GM12873 (cell line): ENCODE results near the gene MTHFD1.

ENCODE experiments used
- TF ChIP-seq, protein P1 (sequence below): IDR thresholded peaks from 2 replicates; pipeline ENCODE4 v1.5.1; 2012; ENCODE audit warnings: low read depth, mild to moderate bottlenecking, moderate library complexity, low read length, control low read depth; ENCODE audit not compliant: insufficient read depth; ENCODE audit errors: missing control alignments

MTHFD1 gene

DNA sequence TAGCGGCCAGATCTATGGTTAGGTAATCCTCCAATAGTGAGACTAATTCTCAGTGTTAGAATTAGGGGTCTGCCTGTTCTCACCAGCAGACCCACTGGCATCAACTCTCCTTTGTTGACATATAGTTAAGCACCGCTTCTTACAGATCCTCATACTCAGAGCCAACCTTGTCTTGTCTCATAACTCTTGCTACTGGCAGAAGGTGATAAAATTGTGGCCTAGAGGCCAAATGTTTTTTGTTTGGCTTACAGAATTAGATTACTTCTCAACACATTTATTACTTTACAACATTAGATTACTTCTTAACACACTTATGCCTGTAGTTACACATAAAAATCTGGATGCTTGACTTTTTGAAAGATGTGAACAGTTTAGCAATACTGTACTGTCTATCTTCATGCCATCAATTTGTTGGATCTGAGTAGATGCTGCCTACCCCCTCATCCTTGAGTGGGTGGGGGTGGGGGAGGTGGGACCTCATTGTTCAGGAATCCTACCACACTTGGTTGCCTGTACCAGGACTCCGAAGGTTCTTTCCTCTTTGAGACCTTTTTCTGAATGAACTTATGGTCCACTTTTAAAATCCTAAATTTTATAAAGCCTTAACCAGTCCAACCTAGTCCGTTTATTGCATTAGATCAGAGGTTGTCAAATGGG is 7.0 kb downstream of the MTHFD1 start:
- TF ChIP-seq, protein P1, sequence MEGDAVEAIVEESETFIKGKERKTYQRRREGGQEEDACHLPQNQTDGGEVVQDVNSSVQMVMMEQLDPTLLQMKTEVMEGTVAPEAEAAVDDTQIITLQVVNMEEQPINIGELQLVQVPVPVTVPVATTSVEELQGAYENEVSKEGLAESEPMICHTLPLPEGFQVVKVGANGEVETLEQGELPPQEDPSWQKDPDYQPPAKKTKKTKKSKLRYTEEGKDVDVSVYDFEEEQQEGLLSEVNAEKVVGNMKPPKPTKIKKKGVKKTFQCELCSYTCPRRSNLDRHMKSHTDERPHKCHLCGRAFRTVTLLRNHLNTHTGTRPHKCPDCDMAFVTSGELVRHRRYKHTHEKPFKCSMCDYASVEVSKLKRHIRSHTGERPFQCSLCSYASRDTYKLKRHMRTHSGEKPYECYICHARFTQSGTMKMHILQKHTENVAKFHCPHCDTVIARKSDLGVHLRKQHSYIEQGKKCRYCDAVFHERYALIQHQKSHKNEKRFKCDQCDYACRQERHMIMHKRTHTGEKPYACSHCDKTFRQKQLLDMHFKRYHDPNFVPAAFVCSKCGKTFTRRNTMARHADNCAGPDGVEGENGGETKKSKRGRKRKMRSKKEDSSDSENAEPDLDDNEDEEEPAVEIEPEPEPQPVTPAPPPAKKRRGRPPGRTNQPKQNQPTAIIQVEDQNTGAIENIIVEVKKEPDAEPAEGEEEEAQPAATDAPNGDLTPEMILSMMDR, result no peak

DNA sequence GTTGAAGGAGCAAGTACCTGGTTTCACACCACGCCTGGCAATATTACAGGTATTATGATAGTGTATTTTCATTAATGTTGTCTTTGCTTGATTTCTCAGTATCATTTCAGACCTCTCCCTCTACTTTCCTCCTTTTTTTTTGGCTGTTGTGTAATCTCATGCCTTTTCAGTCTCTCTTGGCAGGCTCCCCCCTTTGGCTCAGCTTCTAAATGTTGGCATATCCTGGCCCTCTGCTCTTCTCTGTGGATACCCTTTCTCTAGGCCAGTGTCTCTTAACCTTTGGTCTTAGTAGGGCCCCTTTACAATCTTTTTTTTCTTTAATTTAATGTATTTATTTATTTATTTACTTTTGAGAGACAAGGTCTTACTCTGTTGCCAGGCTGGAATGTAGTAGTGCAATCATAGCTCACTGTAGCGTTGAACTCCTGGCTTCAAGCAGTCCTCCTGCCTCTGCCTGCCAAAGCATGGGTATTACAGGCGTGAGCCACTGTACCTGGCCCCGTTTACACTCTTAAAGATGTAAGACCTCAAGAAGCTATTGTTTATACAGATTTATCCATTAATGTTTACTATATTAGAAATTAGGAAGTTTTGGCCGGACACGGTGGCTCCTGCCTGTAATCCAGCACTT is 12.8 kb downstream of the MTHFD1 start:
- TF ChIP-seq, protein P1, result no peak

DNA sequence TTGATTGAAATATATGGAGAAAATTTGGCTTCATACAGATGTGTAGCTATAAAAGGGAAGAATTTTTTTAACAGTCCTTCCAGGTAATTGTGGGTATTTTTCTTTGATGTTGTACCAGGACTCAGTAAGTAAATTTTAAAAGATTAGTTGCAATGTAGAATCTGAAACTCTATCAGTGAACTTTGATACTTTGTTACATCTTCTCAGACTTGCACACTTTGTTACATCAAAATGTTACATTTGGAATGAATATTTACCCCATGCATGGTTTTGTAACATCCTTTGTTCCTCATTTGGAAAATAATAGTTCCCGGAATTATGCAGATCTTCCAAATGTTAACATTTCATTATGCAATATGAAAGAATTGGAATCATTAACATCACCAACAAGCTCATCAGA is 13.8 kb downstream of the MTHFD1 start:
- TF ChIP-seq, protein P1, result no peak

DNA sequence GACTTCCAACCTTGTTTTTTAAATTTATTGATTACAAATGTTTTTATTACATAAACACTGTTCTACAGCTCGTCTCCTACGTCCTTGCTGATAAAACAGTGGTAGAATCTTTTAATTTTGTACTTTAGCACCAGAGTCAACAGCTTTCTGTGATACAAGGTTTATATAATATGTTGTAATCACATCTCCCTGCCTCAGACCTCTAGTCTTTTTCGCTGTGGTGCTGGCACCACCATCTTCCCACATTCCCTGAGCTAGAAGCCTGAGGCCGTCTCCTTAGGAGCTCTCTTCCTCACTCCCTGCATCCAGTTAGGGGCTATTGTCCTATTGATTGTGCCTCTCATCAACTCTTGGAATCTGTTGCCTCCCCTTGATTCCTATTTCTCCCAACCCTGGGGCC is 17.1 kb downstream of the MTHFD1 start:
- TF ChIP-seq, protein P1, result no peak

DNA sequence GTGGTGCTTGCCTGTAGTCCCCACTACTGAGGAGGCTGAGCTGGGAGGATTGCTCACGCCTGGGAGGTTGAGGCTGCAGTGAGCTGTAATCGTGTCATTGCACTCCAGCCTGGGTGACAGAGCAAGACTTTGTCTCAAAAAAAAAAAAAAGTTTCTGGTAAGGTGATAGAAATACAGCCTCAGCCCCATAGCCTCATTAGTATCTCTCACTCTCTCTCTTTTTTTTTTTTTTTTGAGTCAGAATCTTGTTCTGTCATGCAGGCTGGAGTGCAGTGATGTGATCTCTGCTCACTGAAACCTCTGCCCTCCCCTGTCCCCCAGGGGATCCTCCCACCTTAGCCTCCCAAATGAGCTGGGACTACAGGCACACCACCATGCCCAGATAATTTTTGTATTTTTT is 19.2 kb downstream of the MTHFD1 start:
- TF ChIP-seq, protein P1, result no peak

DNA sequence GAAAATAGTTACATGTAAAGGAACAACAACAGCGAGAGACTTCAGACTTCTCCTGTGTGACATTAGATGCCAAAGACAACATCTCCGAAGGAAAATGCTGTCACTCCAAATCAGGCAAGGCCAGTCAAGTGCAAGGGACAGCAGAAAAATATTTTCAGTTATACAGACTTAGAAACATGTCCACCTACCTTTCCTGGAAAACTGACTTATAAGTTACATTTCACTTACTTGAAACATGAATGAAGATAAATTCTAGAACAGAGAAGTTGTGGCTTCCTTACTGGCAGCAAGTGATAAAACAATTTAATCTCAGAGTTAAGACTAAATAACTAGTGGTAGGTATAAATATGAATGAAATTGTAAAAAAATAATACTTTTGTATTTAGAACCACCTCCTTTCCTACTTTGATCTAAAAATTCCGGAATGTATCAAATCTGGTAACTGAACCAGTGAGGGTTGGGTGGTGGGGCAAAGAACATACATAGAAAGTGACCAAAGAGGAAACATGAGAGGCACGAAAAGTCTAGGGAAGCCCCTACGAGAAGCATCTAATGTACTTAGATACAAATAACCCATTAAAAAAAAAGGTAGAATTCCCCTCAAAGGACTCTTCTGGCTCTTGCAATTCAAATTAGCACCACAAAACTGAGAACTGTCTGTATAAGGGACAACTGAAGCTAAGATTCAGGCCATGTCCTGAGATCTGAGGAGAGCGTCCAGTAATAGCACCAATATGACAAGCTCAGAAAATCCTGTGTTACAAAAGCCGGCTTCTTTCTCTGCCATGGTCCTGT is 21.2 kb downstream of the MTHFD1 start:
- TF ChIP-seq, protein P1, result no peak

DNA sequence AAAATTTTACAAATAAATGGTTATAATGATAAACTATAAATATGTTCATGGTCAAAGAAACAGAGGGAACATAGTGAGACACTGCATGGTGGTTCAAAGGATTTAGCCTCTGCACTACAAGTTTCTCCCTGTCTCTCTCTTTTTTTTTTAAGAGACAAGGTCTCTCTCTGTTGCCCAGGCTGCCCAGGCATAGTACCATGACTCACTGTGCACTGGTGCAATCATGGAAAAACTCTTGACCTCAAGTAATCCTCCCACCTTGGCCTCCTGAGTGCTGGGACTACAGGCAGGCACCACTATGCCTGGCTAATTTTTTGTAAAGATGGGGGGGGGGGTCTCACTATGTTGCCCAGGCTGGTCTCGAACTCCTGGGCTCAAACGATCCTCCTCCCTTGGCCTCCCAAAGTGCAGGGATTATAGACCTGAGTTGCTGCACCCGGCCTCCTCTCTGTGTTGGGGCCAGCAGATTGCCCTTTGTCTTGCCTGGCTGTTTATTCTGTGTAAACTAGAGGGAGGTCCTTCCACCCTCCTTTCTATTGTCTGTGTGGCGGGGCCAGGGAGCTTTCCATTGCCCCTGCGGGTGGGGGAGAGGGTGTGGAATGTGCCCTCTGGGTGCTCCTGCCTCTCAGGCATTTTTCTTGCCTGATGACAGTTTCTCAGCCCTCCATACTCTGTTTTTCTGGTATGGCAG is 22.1 kb downstream of the MTHFD1 start:
- TF ChIP-seq, protein P1, result no peak
